Tibial nerve (tissue), 4 donors: ENCODE measurements around the gene RPS6KA2. TPM values are rescaled to one million over a fixed set of nuclear protein-coding genes. Genes with fewer than 3 reads are reported as not detected.

Experiments
- DNase-seq, 2 donors: peaks; one replicate each; pipeline ENCODE4 v3.0.0-alpha.2; 2019; ENCODE audit warnings: low spot score in 2 of 2
- H3K27ac ChIP-seq, 4 donors: fragments of 200-600 bp; sonication (generic) in 3 of 4; one replicate each; pipeline ENCODE4 v1.5.1; 2017 to 2019; ENCODE audit warnings: mild to moderate bottlenecking in 1 of 4
- H3K27me3 ChIP-seq, 2 donors: fragments of 200-600 bp; sonication (generic) in 1 of 2; one replicate each; pipeline versions ENCODE4 v1.5.1 to v1.6.0; 2017 to 2019
- H3K36me3 ChIP-seq, 3 donors: fragments of 200-600 bp; sonication (generic); one replicate each; pipeline ENCODE4 v1.5.1; 2018 to 2019
- H3K4me1 ChIP-seq, 4 donors: fragments of 200-600 bp; sonication (generic) in 3 of 4; one replicate each; pipeline ENCODE4 v1.5.1; 2017 to 2019
- H3K4me3 ChIP-seq, 4 donors: fragments of 200-600 bp; sonication (generic) in 3 of 4; one replicate each; pipeline ENCODE4 v1.5.1; 2017 to 2019; ENCODE audit warnings: mild to moderate bottlenecking in 1 of 4, moderate library complexity in 1 of 4
- H3K9me3 ChIP-seq, 4 donors: fragments of 200-600 bp; sonication (generic) in 3 of 4; one replicate each; pipeline ENCODE4 v1.5.1; 2017 to 2019
- EP300 ChIP-seq, 2 donors: sonication (generic); formaldehyde crosslinking; IDR thresholded peaks; one replicate each; pipeline ENCODE4 v1.6.1; 2017; ENCODE audit warnings: antibody characterized with exemption in 2 of 2, mild to moderate bottlenecking in 1 of 2
- POLR2A ChIP-seq, 2 donors: fragments of 450-650 bp; IDR thresholded peaks; one replicate each; pipeline ENCODE4 v1.6.1; 2017; ENCODE audit warnings: antibody characterized with exemption in 2 of 2, mild to moderate bottlenecking in 2 of 2, moderate library complexity in 2 of 2
- WGBS, 2 donors: methylation state at CpG; one replicate each; pipeline ENCODE4 v1.1.5; 2018; 5-methylcytosine and 5-hydroxymethylcytosine counted together
- total RNA-seq, 4 donors: library from RNA; depleted of rRNA; stranded (reverse); fragments of >200 nt; gene quantifications; one replicate each; pipeline ENCODE4 v1.1.0, GENCODE V29; 2016
- TF ChIP-seq, protein P1 (sequence below), 5 experiments: fragments of 200-600 bp in 3 of 5; fragments of 450-650 bp in 2 of 5; sonication (generic) in 3 of 5; IDR thresholded peaks; one replicate each; pipeline ENCODE4 v1.5.1; 2016 to 2019; ENCODE audit warnings: antibody characterized with exemption in 5 of 5, mild to moderate bottlenecking in 3 of 5, moderate library complexity in 2 of 5

Gene RPS6KA2
- total RNA-seq, 4 donors from 2014 or later = 89.6 to 153 (median 103) TPM

DNA sequence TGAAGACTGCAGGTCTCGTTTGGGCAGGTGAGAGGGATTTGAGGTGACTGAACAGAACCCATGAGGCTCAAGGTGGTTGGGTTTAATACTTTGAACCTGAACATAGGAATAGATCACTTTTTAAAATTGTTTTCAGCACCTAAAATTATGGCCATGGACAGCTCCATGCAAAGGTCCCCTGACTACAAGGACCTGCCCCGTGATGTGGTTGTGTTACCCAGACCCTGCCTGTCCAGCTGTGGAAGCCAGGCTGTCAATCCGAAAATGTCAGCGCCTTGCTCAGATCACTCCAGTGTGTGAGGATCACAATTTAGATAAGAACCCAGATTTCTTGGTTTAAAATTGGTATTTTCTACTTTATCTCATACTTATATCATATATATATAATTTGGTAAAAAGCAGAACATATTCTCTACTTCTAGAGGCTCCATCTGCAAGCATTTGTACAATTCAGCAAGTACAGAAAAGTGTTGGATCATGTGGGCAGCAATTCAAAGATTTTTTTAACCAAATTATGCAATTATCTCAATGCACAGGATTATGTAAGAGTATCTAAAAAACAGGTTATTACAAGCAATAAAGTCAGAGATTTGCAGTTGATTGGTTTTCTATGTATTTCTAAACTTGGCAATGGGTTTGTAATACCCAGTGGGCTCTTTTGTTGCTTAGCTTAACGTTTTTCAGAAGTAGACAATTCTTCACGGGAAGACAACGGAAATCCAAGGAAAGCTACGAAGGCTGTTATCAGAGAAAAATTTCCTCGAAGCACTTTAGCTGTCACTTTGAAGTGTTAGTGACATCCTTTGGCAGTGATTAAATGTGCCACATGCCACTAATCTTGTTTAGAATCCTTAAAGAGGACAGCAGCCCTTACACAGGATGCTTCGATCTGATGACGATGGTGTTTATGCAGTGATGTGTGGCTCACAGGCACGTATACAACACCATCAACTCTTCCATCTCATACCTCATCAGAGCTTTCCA, 24.1 kb upstream of the RPS6KA2 start:
- Histone ChIP-seq H3K4me3 (no peak overlapping the region), H3K9me3 (no peaks in the 10 kb centered on the region), H3K36me3 (no peaks in the 10 kb centered on the region), H3K27ac (no peak overlapping the region), H3K4me1 (no peaks in the 10 kb centered on the region), H3K27me3 (peaks cover 0 to 9% of the 10 kb centered on the region in 2 donors)
- TF ChIP-seq POLR2A (IDR thresholded peaks at IDR 0.05) = no peak
- TF ChIP-seq, protein P1, sequence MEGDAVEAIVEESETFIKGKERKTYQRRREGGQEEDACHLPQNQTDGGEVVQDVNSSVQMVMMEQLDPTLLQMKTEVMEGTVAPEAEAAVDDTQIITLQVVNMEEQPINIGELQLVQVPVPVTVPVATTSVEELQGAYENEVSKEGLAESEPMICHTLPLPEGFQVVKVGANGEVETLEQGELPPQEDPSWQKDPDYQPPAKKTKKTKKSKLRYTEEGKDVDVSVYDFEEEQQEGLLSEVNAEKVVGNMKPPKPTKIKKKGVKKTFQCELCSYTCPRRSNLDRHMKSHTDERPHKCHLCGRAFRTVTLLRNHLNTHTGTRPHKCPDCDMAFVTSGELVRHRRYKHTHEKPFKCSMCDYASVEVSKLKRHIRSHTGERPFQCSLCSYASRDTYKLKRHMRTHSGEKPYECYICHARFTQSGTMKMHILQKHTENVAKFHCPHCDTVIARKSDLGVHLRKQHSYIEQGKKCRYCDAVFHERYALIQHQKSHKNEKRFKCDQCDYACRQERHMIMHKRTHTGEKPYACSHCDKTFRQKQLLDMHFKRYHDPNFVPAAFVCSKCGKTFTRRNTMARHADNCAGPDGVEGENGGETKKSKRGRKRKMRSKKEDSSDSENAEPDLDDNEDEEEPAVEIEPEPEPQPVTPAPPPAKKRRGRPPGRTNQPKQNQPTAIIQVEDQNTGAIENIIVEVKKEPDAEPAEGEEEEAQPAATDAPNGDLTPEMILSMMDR (IDR thresholded peaks at IDR 0.05) = no peak
- TF ChIP-seq EP300 (IDR thresholded peaks at IDR 0.05) = no peak
- DNase-seq = no peak
- WGBS, 2 donors = 82 to 84% methylated on average over 12 of the region's 12 CpGs

DNA sequence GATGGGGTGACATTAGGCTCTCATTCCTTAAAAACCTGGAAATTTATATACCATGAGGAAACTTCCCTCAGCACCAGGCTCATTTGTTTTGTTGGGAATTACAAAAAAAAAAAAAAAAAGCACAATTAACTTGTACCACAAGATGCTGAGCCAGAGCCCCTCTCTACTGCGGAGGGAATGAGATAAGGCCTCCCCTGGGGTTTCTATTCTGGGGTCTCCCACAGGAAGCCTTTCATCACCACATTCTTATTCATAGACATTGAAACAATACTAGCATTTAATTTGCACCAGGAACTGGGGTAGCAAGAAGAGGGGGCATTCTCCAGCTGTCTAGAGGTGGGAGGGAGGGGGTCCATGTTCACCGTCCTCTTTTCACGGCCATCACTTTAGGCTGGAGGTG, 23.0 kb upstream of the RPS6KA2 start:
- Histone ChIP-seq H3K36me3 (no peaks in the 10 kb centered on the region), H3K27me3 (no peaks in the 10 kb centered on the region), H3K9me3 (no peaks in the 10 kb centered on the region), H3K27ac (no peak overlapping the region), H3K4me3 (no peak overlapping the region), H3K4me1 (no peaks in the 10 kb centered on the region)
- 48 to 61% methylated on average over 3 of the region's 3 CpGs for WGBS, 2 donors
- TF ChIP-seq POLR2A (IDR thresholded peaks at IDR 0.05) = no peak
- TF ChIP-seq EP300 (IDR thresholded peaks at IDR 0.05) = no peak
- TF ChIP-seq, protein P1 (IDR thresholded peaks at IDR 0.05) = no peak
- no peak for DNase-seq

DNA sequence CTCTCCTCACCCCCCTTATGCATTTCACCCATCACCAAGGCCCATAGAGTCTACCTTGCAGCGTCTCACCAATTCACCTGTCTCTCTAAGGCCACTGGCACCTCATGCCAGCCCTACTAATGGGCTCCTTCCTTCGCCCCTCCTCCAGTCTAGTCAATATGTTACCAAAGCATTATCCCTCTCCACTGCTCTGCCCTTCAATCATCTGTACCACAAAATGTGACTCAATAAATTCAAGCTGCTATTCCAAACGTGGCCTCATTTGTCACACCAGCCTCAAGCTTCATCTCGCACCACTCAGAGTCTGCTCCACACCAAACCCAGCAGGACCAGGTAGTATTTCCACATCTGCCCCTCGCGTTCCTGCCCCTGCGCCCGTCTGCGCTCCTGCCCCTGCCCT, 21.8 kb upstream of the RPS6KA2 start:
- no peak for TF ChIP-seq EP300 (IDR thresholded peaks at IDR 0.05)
- TF ChIP-seq, protein P1 (IDR thresholded peaks at IDR 0.05) = no peak
- TF ChIP-seq POLR2A (IDR thresholded peaks at IDR 0.05) = no peak
- no peak for DNase-seq
- 84 to 89% methylated on average over 9 of the region's 9 CpGs for WGBS, 2 donors

DNA sequence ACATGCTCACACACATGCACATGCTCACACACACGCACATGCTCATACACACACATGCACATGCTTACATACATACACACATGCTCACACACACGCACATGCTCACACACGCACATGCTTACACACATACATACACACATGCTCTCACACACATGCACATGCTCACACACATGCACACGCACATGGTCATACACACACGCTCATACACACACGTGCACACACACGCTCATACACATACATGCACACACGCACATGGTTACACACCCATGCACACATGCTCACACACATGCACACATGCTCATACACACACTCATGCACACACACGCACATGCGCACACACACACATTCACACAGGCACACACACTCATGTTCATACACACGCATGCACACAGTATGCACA, 20.8 kb upstream of the RPS6KA2 start:
- Histone ChIP-seq H3K27me3 (no peaks in the 10 kb centered on the region), H3K4me1 (no peaks in the 10 kb centered on the region), H3K4me3 (no peak overlapping the region), H3K36me3 (no peaks in the 10 kb centered on the region), H3K27ac (no peak overlapping the region), H3K9me3 (peaks cover 0 to 13% (median 2%) of the 10 kb centered on the region in 4 donors)
- no peak for DNase-seq
- 93 to 99% methylated on average over 11 of the region's 11 CpGs for WGBS, 2 donors
- TF ChIP-seq POLR2A (IDR thresholded peaks at IDR 0.05) (no peak), EP300 (IDR thresholded peaks at IDR 0.05) (no peak)
- TF ChIP-seq, protein P1 (IDR thresholded peaks at IDR 0.05) = no peak

More for the DNA sequence above, 21.8 kb upstream of the RPS6KA2 start:
- no peaks in the 10 kb centered on the region for H3K27me3 ChIP-seq
- H3K27ac ChIP-seq = no peak overlapping the region
- H3K36me3 ChIP-seq = no peaks in the 10 kb centered on the region
- H3K9me3 ChIP-seq = peaks cover 0 to 5% (median 0%) of the 10 kb centered on the region in 4 donors
- H3K4me1 ChIP-seq = no peaks in the 10 kb centered on the region
- H3K4me3 ChIP-seq = no peak overlapping the region

DNA sequence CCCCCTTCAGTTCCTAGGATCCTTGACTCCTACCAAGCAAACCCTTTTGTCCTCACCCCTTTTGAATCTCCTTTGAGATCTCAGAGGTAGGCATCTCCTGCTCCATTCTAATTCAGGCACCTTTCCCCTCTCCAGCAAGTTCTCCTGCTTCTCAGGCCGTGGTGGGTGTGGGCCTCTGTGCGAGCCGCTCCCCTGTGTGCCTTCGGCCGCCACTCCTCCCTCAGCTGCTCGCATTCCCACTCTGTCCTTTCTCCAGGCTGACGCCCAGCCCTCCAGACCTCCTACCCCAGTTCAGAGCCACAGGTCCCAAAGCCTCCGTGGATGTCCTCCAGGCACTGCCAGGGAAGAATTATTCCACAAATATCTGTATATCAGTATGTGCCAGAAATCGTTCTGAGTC, 19.7 kb upstream of the RPS6KA2 start:
- Histone ChIP-seq H3K4me3 (no peak overlapping the region), H3K9me3 (peaks cover 0 to 18% (median 2%) of the 10 kb centered on the region in 4 donors), H3K36me3 (no peaks in the 10 kb centered on the region), H3K27me3 (no peaks in the 10 kb centered on the region), H3K4me1 (no peaks in the 10 kb centered on the region), H3K27ac (no peak overlapping the region)
- DNase-seq = no peak
- no peak for TF ChIP-seq POLR2A (IDR thresholded peaks at IDR 0.05)
- no peak for TF ChIP-seq EP300 (IDR thresholded peaks at IDR 0.05)
- TF ChIP-seq, protein P1 (IDR thresholded peaks at IDR 0.05) = no peak
- WGBS, 2 donors = 81 to 90% methylated on average over 9 of the region's 9 CpGs
